Measurements from ENCODE around the gene CNTRL. TPM values are rescaled to one million over a fixed set of nuclear protein-coding genes. Genes with fewer than 3 reads are reported as not detected.

Gene CNTRL
- total and polyA plus RNA-seq, 2 donors (not counting 1 experiment from before 2014, with no cell fraction given) = 40.0 to 146 TPM

- Mint-ChIP-seq H3K9me3 (ENCODE audit: insufficient read depth) (no peaks in the 10 kb centered on the region), H3K4me3 (no peak overlapping the region), H3K27me3 (no peaks in the 10 kb centered on the region), H3K27ac (no peak overlapping the region), H3K4me1 (peaks cover 7% of the 10 kb centered on the region)
- Histone ChIP-seq H3K4me2 (replicated peaks; ENCODE audit: low read depth, low read length, poor library complexity, severe bottlenecking) (no peak overlapping the region), H4K20me1 (ENCODE audit: control insufficient read depth, insufficient read depth, low read length, poor library complexity, severe bottlenecking) (no peaks in the 10 kb centered on the region), H2AFZ (ENCODE audit: insufficient read depth, low read depth, low read length, poor library complexity, severe bottlenecking) (no peak overlapping the region), H3K4me1 (ENCODE audit: control insufficient read depth in 2 of 2, insufficient read depth in 2 of 2, low read length in 2 of 2) (peaks cover 0 to 5% of the 10 kb centered on the region in 2 donors), H3K9me3 (ENCODE audit: control extremely low read depth in 1 of 3, control insufficient read depth in 2 of 3, insufficient read depth in 1 of 3, low read length in 2 of 3) (no peaks in the 10 kb centered on the region), H3K36me3 (replicated peaks in 1 of 2; ENCODE audit: control extremely low read depth in 1 of 2, control insufficient read depth in 1 of 2, extremely low read depth in 1 of 2, insufficient read depth in 2 of 2, low read length in 1 of 2) (peaks cover 3 to 12% of the 10 kb centered on the region in 2 experiments), H3K27ac (ENCODE audit: low read length in 2 of 2) (no peak overlapping the region), H3K79me2 (ENCODE audit: control insufficient read depth, insufficient read depth, low read length) (peaks cover 4% of the 10 kb centered on the region), H3K27me3 (replicated peaks in 1 of 4; ENCODE audit: control extremely low read depth in 1 of 4, control insufficient read depth in 3 of 4, insufficient read depth in 4 of 4, low read length in 3 of 4) (no peaks in the 10 kb centered on the region), H3K9ac (ENCODE audit: low read length) (no peak overlapping the region), H3K4me3 (ENCODE audit: control extremely low read depth in 1 of 5, extremely low read depth in 1 of 5, insufficient read depth in 1 of 5, low read depth in 2 of 5, low read length in 4 of 5) (no peak overlapping the region)
- CTCF ChIA-PET = interaction anchor here (0.6 to 1.4 kb wide), 5 partner anchors 9 to 149 kb away, joined by 3 to 6 read pairs (median 3); no protein-coding TSS in a partner anchor
- no peak for DNase-seq
- WGBS (ENCODE audit: insufficient coverage) = 74% methylated on average over 8 of the region's 8 CpGs
- no peak for ATAC-seq (ENCODE audit: low read depth)
- intact Hi-C loops (cut with micrococcal nuclease) = no loop called here
- no peak for TF ChIP-seq CTCF (IDR thresholded peaks at IDR 0.05)
- no peak for TF ChIP-seq EZH2 (IDR thresholded peaks at IDR 0.05; ENCODE audit: borderline replicate concordance, insufficient read depth, low read depth, low read length, poor library complexity, severe bottlenecking)
- POLR2A ChIA-PET = no interaction called here
Observed at GRCh38 chr9:121218357-121219027, 143.7 kb downstream of the CNTRL start.

- TF ChIP-seq CTCF (IDR thresholded peaks at IDR 0.05) (no peak), EZH2 (IDR thresholded peaks at IDR 0.05; ENCODE audit: borderline replicate concordance, insufficient read depth, low read depth, low read length, poor library complexity, severe bottlenecking) (no peak)
Observed at GRCh38 chr9:121219530-121219929, 144.8 kb downstream of the CNTRL start.

More at GRCh38 chr9:121219530-121219929, 144.8 kb downstream of the CNTRL start:
- peaks cover 4% of the 10 kb centered on the region for H3K79me2 ChIP-seq (ENCODE audit: control insufficient read depth, insufficient read depth, low read length)
- intact Hi-C loops (cut with micrococcal nuclease) = no loop called here
- no peaks in the 10 kb centered on the region for H4K20me1 ChIP-seq (ENCODE audit: control insufficient read depth, insufficient read depth, low read length, poor library complexity, severe bottlenecking)
- CTCF ChIA-PET = no interaction called here
- POLR2A ChIA-PET = no interaction called here
- Mint-ChIP-seq H3K27ac (no peak overlapping the region), H3K27me3 (no peaks in the 10 kb centered on the region), H3K4me1 (peaks cover 6% of the 10 kb centered on the region), H3K9me3 (ENCODE audit: insufficient read depth) (no peaks in the 10 kb centered on the region), H3K4me3 (no peak overlapping the region)
- no peaks in the 10 kb centered on the region for H3K27me3 ChIP-seq (replicated peaks in 1 of 4; ENCODE audit: control extremely low read depth in 1 of 4, control insufficient read depth in 3 of 4, insufficient read depth in 4 of 4, low read length in 3 of 4)
- no peak overlapping the region for H3K9ac ChIP-seq (ENCODE audit: low read length)
- H3K36me3 ChIP-seq (replicated peaks in 1 of 2; ENCODE audit: control extremely low read depth in 1 of 2, control insufficient read depth in 1 of 2, extremely low read depth in 1 of 2, insufficient read depth in 2 of 2, low read length in 1 of 2) = peaks cover 4 to 11% of the 10 kb centered on the region in 2 experiments
- no peak overlapping the region for H3K27ac ChIP-seq (ENCODE audit: low read length in 2 of 2)
- H3K9me3 ChIP-seq (ENCODE audit: control extremely low read depth in 1 of 3, control insufficient read depth in 2 of 3, insufficient read depth in 1 of 3, low read length in 2 of 3) = no peaks in the 10 kb centered on the region
- H3K4me3 ChIP-seq (ENCODE audit: control extremely low read depth in 1 of 5, extremely low read depth in 1 of 5, insufficient read depth in 1 of 5, low read depth in 2 of 5, low read length in 4 of 5) = no peak overlapping the region
- no peak for ATAC-seq (ENCODE audit: low read depth)
- no peak overlapping the region for H2AFZ ChIP-seq (ENCODE audit: insufficient read depth, low read depth, low read length, poor library complexity, severe bottlenecking)
- WGBS (ENCODE audit: insufficient coverage) = 100% methylated on average over 1 of the region's 3 CpGs
- peaks cover 0 to 5% of the 10 kb centered on the region in 2 donors for H3K4me1 ChIP-seq (ENCODE audit: control insufficient read depth in 2 of 2, insufficient read depth in 2 of 2, low read length in 2 of 2)
- DNase-seq = no peak
- H3K4me2 ChIP-seq (replicated peaks; ENCODE audit: low read depth, low read length, poor library complexity, severe bottlenecking) = no peak overlapping the region
